Measurements from ENCODE around the gene MPND. TPM values are rescaled to one million over a fixed set of nuclear protein-coding genes. Genes with fewer than 3 reads are reported as not detected.

MPND gene
- total and polyA plus RNA-seq, 8 donors: 2.2 to 25.0 (median 21.2) TPM

- H3K4me1 ChIP-seq: peaks cover 41 to 57% (median 50%) of the 10 kb centered on the region in 4 donors
- intact Hi-C loops (cut with DNase I; ENCODE audit: low total_unique reads): no loop called here
- 0 to 2% (median 1%) methylated on average over 8 of the region's 8 CpGs for WGBS, 5 donors
- H3K27ac ChIP-seq: peak overlapping the region; percentile 66 to 100 (median 96)
- TF ChIP-seq POLR2A (IDR thresholded peaks at IDR 0.05) (no peak), POLR2AphosphoS5 (IDR thresholded peaks at IDR 0.05) (no peak), EP300 (IDR thresholded peaks at IDR 0.05) (no peak), CTCF (IDR thresholded peaks at IDR 0.05) (no peak)
- H3K27me3 ChIP-seq: no peaks in the 10 kb centered on the region
- H3K36me3 ChIP-seq: peaks cover 0 to 18% (median under 1%) of the 10 kb centered on the region in 4 donors
- DNase-seq: peak in 1 of 2 donors; percentile 23
- H3K4me3 ChIP-seq: peak overlapping the region; percentile 71 to 94 (median 79)
- no peaks in the 10 kb centered on the region for H3K9me3 ChIP-seq
Observed at GRCh38 chr19:4401769-4402170, 58.4 kb downstream of the MPND start.

- intact Hi-C loops (cut with DNase I; ENCODE audit: low total_unique reads): no loop called here
- TF ChIP-seq POLR2A (IDR thresholded peaks at IDR 0.05) (peak in 1 of 4 donors; percentile 29), CTCF (IDR thresholded peaks at IDR 0.05) (no peak), POLR2AphosphoS5 (IDR thresholded peaks at IDR 0.05) (peak; percentile 86 to 87 (median 86)), EP300 (IDR thresholded peaks at IDR 0.05) (no peak)
- peak; percentile 99 to 100 for DNase-seq
- peaks cover 0 to 12% (median 0%) of the 10 kb centered on the region in 4 donors for H3K36me3 ChIP-seq
- peak within 1 kb of the TSS; percentile 71 to 94 (median 79) for H3K4me3 ChIP-seq
- peak within 1 kb of the TSS; percentile 66 to 100 (median 96) for H3K27ac ChIP-seq
- 0 to 1% (median 0%) methylated on average over 21 to 84 of the region's 84 CpGs for WGBS, 5 donors
- H3K9me3 ChIP-seq: no peaks in the 10 kb centered on the region
- H3K4me1 ChIP-seq: peaks cover 35 to 51% (median 44%) of the 10 kb centered on the region in 4 donors
- H3K27me3 ChIP-seq: no peaks in the 10 kb centered on the region
Observed at GRCh38 chr19:4402171-4403004, 59.0 kb downstream of the MPND start, which contains the start of gene CHAF1A. TSS of gene CHAF1A (plus strand) at chr19:4402640. CDS start at chr19:4402763, 123 bp downstream.

GRCh38 chr19:4403005-4403761 is 59.8 kb downstream of the MPND start:
- no peaks in the 10 kb centered on the region for H3K27me3 ChIP-seq
- H3K36me3 ChIP-seq: peaks cover 0 to 4% (median 0%) of the 10 kb centered on the region in 4 donors
- H3K9me3 ChIP-seq: no peaks in the 10 kb centered on the region
- H3K4me1 ChIP-seq: peaks cover 27 to 43% (median 40%) of the 10 kb centered on the region in 4 donors
- H3K4me3 ChIP-seq: peak overlapping the region; percentile 71 to 94 (median 79)
- peak overlapping the region in 4 of 5 donors; percentile 82 to 100 (median 96) for H3K27ac ChIP-seq
- intact Hi-C loops (cut with DNase I; ENCODE audit: low total_unique reads): no loop called here
- no peak for DNase-seq
- WGBS, 5 donors: 7 to 10% (median 9%) methylated on average over 30 to 32 of the region's 32 CpGs
- TF ChIP-seq CTCF (IDR thresholded peaks at IDR 0.05) (no peak), EP300 (IDR thresholded peaks at IDR 0.05) (no peak), POLR2AphosphoS5 (IDR thresholded peaks at IDR 0.05) (no peak), POLR2A (IDR thresholded peaks at IDR 0.05) (no peak)

- 68 to 81% (median 74%) methylated on average over 8 of the region's 8 CpGs for WGBS, 5 donors
- intact Hi-C loops (cut with DNase I; ENCODE audit: low total_unique reads): no loop called here
- H3K9me3 ChIP-seq: no peaks in the 10 kb centered on the region
- H3K4me1 ChIP-seq: peaks cover 16 to 23% (median 21%) of the 10 kb centered on the region in 4 donors
- TF ChIP-seq EP300 (IDR thresholded peaks at IDR 0.05) (no peak), POLR2AphosphoS5 (IDR thresholded peaks at IDR 0.05) (no peak), CTCF (IDR thresholded peaks at IDR 0.05) (no peak), POLR2A (IDR thresholded peaks at IDR 0.05) (no peak)
- no peaks in the 10 kb centered on the region for H3K27me3 ChIP-seq
- H3K36me3 ChIP-seq: peaks cover 0 to 23% (median 19%) of the 10 kb centered on the region in 4 donors
- H3K27ac ChIP-seq: no peak overlapping the region
- H3K4me3 ChIP-seq: no peak overlapping the region
- DNase-seq: no peak
Observed at GRCh38 chr19:4405977-4406376, 62.6 kb downstream of the MPND start.

All from stomach (tissue), 9 donors.